ENCODE data around the gene BSND.

- TF ChIP-seq JUN (CRISPR knock-in tag; IDR thresholded peaks at IDR 0.05), result no peak
- no peak for TF ChIP-seq AFF4 (CRISPR knock-in tag; IDR thresholded peaks at IDR 0.05; ENCODE audit: borderline replicate concordance)
- TF ChIP-seq, protein P1, sequence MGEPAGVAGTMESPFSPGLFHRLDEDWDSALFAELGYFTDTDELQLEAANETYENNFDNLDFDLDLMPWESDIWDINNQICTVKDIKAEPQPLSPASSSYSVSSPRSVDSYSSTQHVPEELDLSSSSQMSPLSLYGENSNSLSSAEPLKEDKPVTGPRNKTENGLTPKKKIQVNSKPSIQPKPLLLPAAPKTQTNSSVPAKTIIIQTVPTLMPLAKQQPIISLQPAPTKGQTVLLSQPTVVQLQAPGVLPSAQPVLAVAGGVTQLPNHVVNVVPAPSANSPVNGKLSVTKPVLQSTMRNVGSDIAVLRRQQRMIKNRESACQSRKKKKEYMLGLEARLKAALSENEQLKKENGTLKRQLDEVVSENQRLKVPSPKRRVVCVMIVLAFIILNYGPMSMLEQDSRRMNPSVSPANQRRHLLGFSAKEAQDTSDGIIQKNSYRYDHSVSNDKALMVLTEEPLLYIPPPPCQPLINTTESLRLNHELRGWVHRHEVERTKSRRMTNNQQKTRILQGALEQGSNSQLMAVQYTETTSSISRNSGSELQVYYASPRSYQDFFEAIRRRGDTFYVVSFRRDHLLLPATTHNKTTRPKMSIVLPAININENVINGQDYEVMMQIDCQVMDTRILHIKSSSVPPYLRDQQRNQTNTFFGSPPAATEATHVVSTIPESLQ (CRISPR knock-in tag; IDR thresholded peaks at IDR 0.05), result no peak
- TF ChIP-seq, protein P2, sequence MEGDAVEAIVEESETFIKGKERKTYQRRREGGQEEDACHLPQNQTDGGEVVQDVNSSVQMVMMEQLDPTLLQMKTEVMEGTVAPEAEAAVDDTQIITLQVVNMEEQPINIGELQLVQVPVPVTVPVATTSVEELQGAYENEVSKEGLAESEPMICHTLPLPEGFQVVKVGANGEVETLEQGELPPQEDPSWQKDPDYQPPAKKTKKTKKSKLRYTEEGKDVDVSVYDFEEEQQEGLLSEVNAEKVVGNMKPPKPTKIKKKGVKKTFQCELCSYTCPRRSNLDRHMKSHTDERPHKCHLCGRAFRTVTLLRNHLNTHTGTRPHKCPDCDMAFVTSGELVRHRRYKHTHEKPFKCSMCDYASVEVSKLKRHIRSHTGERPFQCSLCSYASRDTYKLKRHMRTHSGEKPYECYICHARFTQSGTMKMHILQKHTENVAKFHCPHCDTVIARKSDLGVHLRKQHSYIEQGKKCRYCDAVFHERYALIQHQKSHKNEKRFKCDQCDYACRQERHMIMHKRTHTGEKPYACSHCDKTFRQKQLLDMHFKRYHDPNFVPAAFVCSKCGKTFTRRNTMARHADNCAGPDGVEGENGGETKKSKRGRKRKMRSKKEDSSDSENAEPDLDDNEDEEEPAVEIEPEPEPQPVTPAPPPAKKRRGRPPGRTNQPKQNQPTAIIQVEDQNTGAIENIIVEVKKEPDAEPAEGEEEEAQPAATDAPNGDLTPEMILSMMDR (IDR thresholded peaks at IDR 0.05), result no peak
- TF ChIP-seq ZNF138 (CRISPR knock-in tag; conservative IDR thresholded peaks at IDR 0.05), result no peak
- TF ChIP-seq SP1 (CRISPR knock-in tag; conservative IDR thresholded peaks at IDR 0.05), result no peak
- TF ChIP-seq ZNF423 (CRISPR knock-in tag; IDR thresholded peaks at IDR 0.05), result no peak
- no peak for TF ChIP-seq USF2 (CRISPR knock-in tag; IDR thresholded peaks at IDR 0.05)
Measured at GRCh38 chr1:55043726-55044125, 45.0 kb downstream of the BSND start.
